Keratinocyte (primary cell): ENCODE results near the gene ZBTB17. TPM values are rescaled to one million over a fixed set of nuclear protein-coding genes. Genes with fewer than 3 reads are reported as not detected.
"Not testable (repeated sequence)": the region's sequence is repeated elsewhere in the genome, so short reads cannot be mapped to it uniquely, and the experiment has no call there.

ENCODE experiments used
- DNase-seq: peaks from one replicate; pipeline ENCODE4 v3.0.0-alpha.2; 2011; ENCODE audit warnings: low read depth, missing footprints, low spot score
- FAIRE-seq: peaks from 2 replicates; lab custom pipeline; 2011; peaks lifted over from hg19 to GRCh38; lab: Jason Lieb, UNC
- H2AFZ ChIP-seq: 2 replicates; pipeline ENCODE4 v1.6.0; 2012; ENCODE audit warnings: low read length, control low read depth, inconsistent platforms; ENCODE audit not compliant: control insufficient read depth
- H3K27ac ChIP-seq: 2 replicates; pipeline ENCODE4 v1.5.1; 2011; ENCODE audit warnings: low read length; ENCODE audit not compliant: control insufficient read depth, insufficient read depth
- H3K27me3 ChIP-seq: 3 replicates; pipeline ENCODE4 v1.6.0; 2011; ENCODE audit warnings: low read length; ENCODE audit not compliant: control insufficient read depth, insufficient read depth; ENCODE audit errors: extremely low read depth
- H3K36me3 ChIP-seq, 2 experiments: 2 replicates in 1 of 2; 3 replicates in 1 of 2; pipeline ENCODE4 v1.5.1; 2011; ENCODE audit warnings: low read length in 2 of 2, mild to moderate bottlenecking in 1 of 2; ENCODE audit not compliant: control insufficient read depth in 2 of 2, insufficient read depth in 2 of 2; ENCODE audit errors: extremely low read depth in 1 of 2
- H3K4me1 ChIP-seq: 3 replicates; pipeline ENCODE4 v1.5.1; 2011; ENCODE audit warnings: low read length; ENCODE audit not compliant: control insufficient read depth, insufficient read depth; ENCODE audit errors: extremely low read depth
- H3K4me2 ChIP-seq: 3 replicates; pipeline ENCODE4 v1.6.0; 2011; ENCODE audit warnings: low read depth, low read length; ENCODE audit not compliant: control insufficient read depth, insufficient read depth; ENCODE audit errors: extremely low read depth
- H3K4me3 ChIP-seq, 3 experiments: fragments of 200-600 bp in 1 of 3; sonication (generic) in 1 of 3; 2 replicates in 2 of 3; 3 replicates in 1 of 3; pipeline ENCODE4 v1.5.1; 2011 to 2016; ENCODE audit warnings: low read length in 3 of 3, mild to moderate bottlenecking in 3 of 3, control low read depth in 2 of 3, inconsistent platforms in 1 of 3, low read depth in 1 of 3, mixed read lengths in 1 of 3, mixed run types in 1 of 3, moderate library complexity in 1 of 3; ENCODE audit not compliant: control insufficient read depth in 2 of 3, insufficient read depth in 2 of 3; ENCODE audit errors: extremely low read depth in 1 of 3
- H3K79me2 ChIP-seq: 2 replicates; pipeline ENCODE4 v1.6.0; 2012; ENCODE audit warnings: low read length; ENCODE audit not compliant: control insufficient read depth, insufficient read depth
- H3K9ac ChIP-seq: 3 replicates; pipeline ENCODE4 v1.6.0; 2011; ENCODE audit warnings: low read length; ENCODE audit not compliant: control insufficient read depth, insufficient read depth; ENCODE audit errors: extremely low read depth
- H3K9me1 ChIP-seq: 3 replicates; pipeline ENCODE4 v1.6.0; 2011; ENCODE audit warnings: low read length; ENCODE audit not compliant: control insufficient read depth, insufficient read depth; ENCODE audit errors: extremely low read depth
- H3K9me3 ChIP-seq: 2 replicates; pipeline ENCODE4 v1.5.1; 2012; ENCODE audit warnings: low read depth, low read length; ENCODE audit not compliant: control insufficient read depth
- H4K20me1 ChIP-seq: 3 replicates; pipeline ENCODE4 v1.6.0; 2011; ENCODE audit warnings: low read length; ENCODE audit not compliant: control insufficient read depth, insufficient read depth; ENCODE audit errors: extremely low read depth
- CTCF ChIP-seq, 3 experiments: IDR thresholded peaks in 1 of 3; conservative IDR thresholded peaks in 1 of 3; optimal IDR thresholded peaks in 1 of 3; 2 replicates in 2 of 3; 3 replicates in 1 of 3; pipeline versions ENCODE3 to v1.5.1; 2011; ENCODE audit warnings: low read length in 3 of 3, mild to moderate bottlenecking in 3 of 3, moderate library complexity in 2 of 3, control low read depth in 1 of 3, inconsistent platforms in 1 of 3; ENCODE audit not compliant: insufficient read depth in 2 of 3; ENCODE audit errors: extremely low read depth in 1 of 3
- EZH2 ChIP-seq: IDR thresholded peaks from one replicate; pipeline ENCODE4 v1.6.1; 2012; ENCODE audit warnings: inconsistent platforms, mild to moderate bottlenecking, low read length, moderate library complexity
- dilution Hi-C: fragments of 300-500 bp; cut with MboI; formaldehyde crosslinking; loops from one replicate; pipeline ENCODE4 v1.7.0; 2020; ENCODE audit warnings: low sequenced_read_pairs; ENCODE audit not compliant: extremely low pct_ligation_motif_present
- polyA plus RNA-seq, 5 experiments: library from polyadenylated mRNA; depleted of rRNA in 3 of 5; stranded (reverse) in 3 of 5; stranded (forward) in 1 of 5; unstranded in 1 of 5; fragments of >200 nt; gene quantifications; 1 replicate in 1 of 5; 2 replicates in 3 of 5; 3 replicates in 1 of 5; pipeline versions ENCODE4 v1.2.1 to v1.2.3, GENCODE V29; 2011 to 2012; ENCODE audit warnings: missing spikeins in 2 of 5, low read depth in 1 of 5, low replicate concordance in 1 of 5

Gene ZBTB17
- polyA plus RNA-seq, 1 donor (not counting 4 experiments of a cell fraction or from before 2014, with no cell fraction given) = 18.4 TPM

- H3K9ac ChIP-seq = no peak overlapping the region
- H3K4me3 ChIP-seq = no peak overlapping the region
- dilution Hi-C loops = no loop called here
- H3K36me3 ChIP-seq = no peaks in the 10 kb centered on the region
- H3K4me1 ChIP-seq = peaks cover 15% of the 10 kb centered on the region
- no peaks in the 10 kb centered on the region for H3K9me1 ChIP-seq
- no peak overlapping the region for H2AFZ ChIP-seq
- no peaks in the 10 kb centered on the region for H3K9me3 ChIP-seq
- FAIRE-seq (no peak), DNase-seq (no peak)
- TF ChIP-seq EZH2 (no peak), CTCF (optimal IDR thresholded peaks at IDR 0.05 in 1 of 3, IDR thresholded peaks at IDR 0.05 in 1 of 3, conservative IDR thresholded peaks at IDR 0.05 in 1 of 3; ENCODE audit: extremely low read depth in 1 of 3, insufficient read depth in 2 of 3, low read length in 3 of 3) (no peak)
- no peaks in the 10 kb centered on the region for H4K20me1 ChIP-seq
- H3K79me2 ChIP-seq = no peaks in the 10 kb centered on the region
- H3K27me3 ChIP-seq = no peaks in the 10 kb centered on the region
- H3K4me2 ChIP-seq = no peak overlapping the region
- H3K27ac ChIP-seq = no peak overlapping the region
These were observed 30.1 kb upstream of the ZBTB17 start for GRCh38 chr1:16006010-16006409.

GRCh38 chr1:16005597-16005996 lies 29.7 kb upstream of the ZBTB17 start:
- H3K9ac ChIP-seq = no peak overlapping the region
- peaks cover 15% of the 10 kb centered on the region for H3K4me1 ChIP-seq
- FAIRE-seq (no peak), DNase-seq (no peak)
- H3K9me3 ChIP-seq = no peaks in the 10 kb centered on the region
- no peaks in the 10 kb centered on the region for H3K9me1 ChIP-seq
- H3K36me3 ChIP-seq = no peaks in the 10 kb centered on the region
- no peaks in the 10 kb centered on the region for H4K20me1 ChIP-seq
- no peak overlapping the region for H3K4me2 ChIP-seq
- no peaks in the 10 kb centered on the region for H3K27me3 ChIP-seq
- TF ChIP-seq CTCF (optimal IDR thresholded peaks at IDR 0.05 in 1 of 3, IDR thresholded peaks at IDR 0.05 in 1 of 3, conservative IDR thresholded peaks at IDR 0.05 in 1 of 3; ENCODE audit: extremely low read depth in 1 of 3, insufficient read depth in 2 of 3, low read length in 3 of 3) (no peak), EZH2 (no peak)
- H3K79me2 ChIP-seq = no peaks in the 10 kb centered on the region
- dilution Hi-C loops = no loop called here
- no peak overlapping the region for H3K4me3 ChIP-seq
- H3K27ac ChIP-seq = no peak overlapping the region
- H2AFZ ChIP-seq = no peak overlapping the region

GRCh38 chr1:16001274-16001673 lies 25.4 kb upstream of the ZBTB17 start:
- DNase-seq, H3K9me1 ChIP-seq, H3K27ac ChIP-seq, H3K79me2 ChIP-seq, dilution Hi-C loops, H3K9ac ChIP-seq, H3K36me3 ChIP-seq, H4K20me1 ChIP-seq, H3K4me2 ChIP-seq, H3K4me1 ChIP-seq, H3K9me3 ChIP-seq, H3K4me3 ChIP-seq, H2AFZ ChIP-seq, FAIRE-seq, H3K27me3 ChIP-seq: not testable (repeated sequence)
